ENCODE measurements around the gene FBXL20.

- TF ChIP-seq CTCF (conservative IDR thresholded peaks at IDR 0.05; ENCODE audit: low read length) (no peak), EZH2phosphoT487 (IDR thresholded peaks at IDR 0.05; ENCODE audit: borderline replicate concordance) (no peak)
These were observed 59.9 kb downstream of the FBXL20 start for GRCh38 chr17:39341541-39341940.

All from Loucy (cell line).